Keratinocyte (primary cell): Measurements from ENCODE around the gene TMEM258. TPM values are rescaled to one million over a fixed set of nuclear protein-coding genes. Genes with fewer than 3 reads are reported as not detected.

Source experiments
- DNase-seq: peaks from one replicate; pipeline ENCODE4 v3.0.0-alpha.2; 2011; ENCODE audit warnings: low read depth, missing footprints, low spot score
- FAIRE-seq: peaks from 2 replicates; lab custom pipeline; 2011; peaks lifted over from hg19 to GRCh38; lab: Jason Lieb, UNC
- H2AFZ ChIP-seq: 2 replicates; pipeline ENCODE4 v1.6.0; 2012; ENCODE audit warnings: low read length, control low read depth, inconsistent platforms; ENCODE audit not compliant: control insufficient read depth
- H3K27ac ChIP-seq: 2 replicates; pipeline ENCODE4 v1.5.1; 2011; ENCODE audit warnings: low read length; ENCODE audit not compliant: control insufficient read depth, insufficient read depth
- H3K27me3 ChIP-seq: 3 replicates; pipeline ENCODE4 v1.6.0; 2011; ENCODE audit warnings: low read length; ENCODE audit not compliant: control insufficient read depth, insufficient read depth; ENCODE audit errors: extremely low read depth
- H3K36me3 ChIP-seq, 2 experiments: 2 replicates in 1 of 2; 3 replicates in 1 of 2; pipeline ENCODE4 v1.5.1; 2011; ENCODE audit warnings: low read length in 2 of 2, mild to moderate bottlenecking in 1 of 2; ENCODE audit not compliant: control insufficient read depth in 2 of 2, insufficient read depth in 2 of 2; ENCODE audit errors: extremely low read depth in 1 of 2
- H3K4me1 ChIP-seq: 3 replicates; pipeline ENCODE4 v1.5.1; 2011; ENCODE audit warnings: low read length; ENCODE audit not compliant: control insufficient read depth, insufficient read depth; ENCODE audit errors: extremely low read depth
- H3K4me2 ChIP-seq: 3 replicates; pipeline ENCODE4 v1.6.0; 2011; ENCODE audit warnings: low read depth, low read length; ENCODE audit not compliant: control insufficient read depth, insufficient read depth; ENCODE audit errors: extremely low read depth
- H3K4me3 ChIP-seq, 3 experiments: fragments of 200-600 bp in 1 of 3; sonication (generic) in 1 of 3; 2 replicates in 2 of 3; 3 replicates in 1 of 3; pipeline ENCODE4 v1.5.1; 2011 to 2016; ENCODE audit warnings: low read length in 3 of 3, mild to moderate bottlenecking in 3 of 3, control low read depth in 2 of 3, inconsistent platforms in 1 of 3, low read depth in 1 of 3, mixed read lengths in 1 of 3, mixed run types in 1 of 3, moderate library complexity in 1 of 3; ENCODE audit not compliant: control insufficient read depth in 2 of 3, insufficient read depth in 2 of 3; ENCODE audit errors: extremely low read depth in 1 of 3
- H3K79me2 ChIP-seq: 2 replicates; pipeline ENCODE4 v1.6.0; 2012; ENCODE audit warnings: low read length; ENCODE audit not compliant: control insufficient read depth, insufficient read depth
- H3K9ac ChIP-seq: 3 replicates; pipeline ENCODE4 v1.6.0; 2011; ENCODE audit warnings: low read length; ENCODE audit not compliant: control insufficient read depth, insufficient read depth; ENCODE audit errors: extremely low read depth
- H3K9me1 ChIP-seq: 3 replicates; pipeline ENCODE4 v1.6.0; 2011; ENCODE audit warnings: low read length; ENCODE audit not compliant: control insufficient read depth, insufficient read depth; ENCODE audit errors: extremely low read depth
- H3K9me3 ChIP-seq: 2 replicates; pipeline ENCODE4 v1.5.1; 2012; ENCODE audit warnings: low read depth, low read length; ENCODE audit not compliant: control insufficient read depth
- H4K20me1 ChIP-seq: 3 replicates; pipeline ENCODE4 v1.6.0; 2011; ENCODE audit warnings: low read length; ENCODE audit not compliant: control insufficient read depth, insufficient read depth; ENCODE audit errors: extremely low read depth
- EZH2 ChIP-seq: IDR thresholded peaks from one replicate; pipeline ENCODE4 v1.6.1; 2012; ENCODE audit warnings: inconsistent platforms, mild to moderate bottlenecking, low read length, moderate library complexity
- dilution Hi-C: fragments of 300-500 bp; cut with MboI; formaldehyde crosslinking; loops from one replicate; pipeline ENCODE4 v1.7.0; 2020; ENCODE audit warnings: low sequenced_read_pairs; ENCODE audit not compliant: extremely low pct_ligation_motif_present
- polyA plus RNA-seq, 5 experiments: library from polyadenylated mRNA; depleted of rRNA in 3 of 5; stranded (reverse) in 3 of 5; stranded (forward) in 1 of 5; unstranded in 1 of 5; fragments of >200 nt; gene quantifications; 1 replicate in 1 of 5; 2 replicates in 3 of 5; 3 replicates in 1 of 5; pipeline versions ENCODE4 v1.2.1 to v1.2.3, GENCODE V29; 2011 to 2012; ENCODE audit warnings: missing spikeins in 2 of 5, low read depth in 1 of 5, low replicate concordance in 1 of 5
- TF ChIP-seq, protein P1 (sequence below), 3 experiments: IDR thresholded peaks in 1 of 3; conservative IDR thresholded peaks in 1 of 3; optimal IDR thresholded peaks in 1 of 3; 2 replicates in 2 of 3; 3 replicates in 1 of 3; pipeline versions ENCODE3 to v1.5.1; 2011; ENCODE audit warnings: low read length in 3 of 3, mild to moderate bottlenecking in 3 of 3, moderate library complexity in 2 of 3, control low read depth in 1 of 3, inconsistent platforms in 1 of 3; ENCODE audit not compliant: insufficient read depth in 2 of 3; ENCODE audit errors: extremely low read depth in 1 of 3

The TMEM258 gene
- polyA plus RNA-seq, 1 donor (not counting 4 experiments of a cell fraction or from before 2014, with no cell fraction given) = 249 TPM

DNA sequence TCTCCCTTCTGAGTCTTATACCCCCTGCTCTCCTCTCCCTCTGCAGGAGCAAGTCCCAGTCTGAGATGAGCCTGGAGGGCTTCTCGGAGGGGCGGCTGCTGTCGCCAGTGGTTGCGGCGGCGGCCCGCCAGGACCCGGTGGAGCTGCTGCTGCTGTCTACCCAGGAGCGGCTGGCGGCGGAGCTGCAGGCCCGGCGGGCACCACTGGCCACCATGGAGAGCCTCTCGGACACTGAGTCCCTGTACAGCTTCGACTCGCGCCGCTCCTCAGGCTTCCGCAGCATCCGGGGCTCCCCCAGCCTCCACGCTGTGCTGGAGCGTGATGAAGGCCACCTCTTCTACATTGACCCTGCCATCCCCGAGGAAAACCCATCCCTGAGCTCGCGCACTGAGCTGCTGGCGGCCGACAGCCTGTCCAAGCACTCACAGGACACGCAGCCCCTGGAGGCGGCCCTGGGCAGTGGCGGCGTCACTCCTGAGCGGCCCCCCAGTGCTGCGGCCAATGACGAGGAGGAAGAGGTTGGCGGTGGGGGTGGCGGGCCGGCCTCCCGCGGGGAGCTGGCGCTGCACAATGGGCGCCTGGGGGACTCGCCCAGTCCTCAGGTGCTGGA lies 48.8 kb downstream of the TMEM258 start:
- no peaks in the 10 kb centered on the region for H3K4me1 ChIP-seq
- no peaks in the 10 kb centered on the region for H3K9me1 ChIP-seq
- no peak overlapping the region for H3K4me3 ChIP-seq
- no peaks in the 10 kb centered on the region for H4K20me1 ChIP-seq
- TF ChIP-seq, protein P1, sequence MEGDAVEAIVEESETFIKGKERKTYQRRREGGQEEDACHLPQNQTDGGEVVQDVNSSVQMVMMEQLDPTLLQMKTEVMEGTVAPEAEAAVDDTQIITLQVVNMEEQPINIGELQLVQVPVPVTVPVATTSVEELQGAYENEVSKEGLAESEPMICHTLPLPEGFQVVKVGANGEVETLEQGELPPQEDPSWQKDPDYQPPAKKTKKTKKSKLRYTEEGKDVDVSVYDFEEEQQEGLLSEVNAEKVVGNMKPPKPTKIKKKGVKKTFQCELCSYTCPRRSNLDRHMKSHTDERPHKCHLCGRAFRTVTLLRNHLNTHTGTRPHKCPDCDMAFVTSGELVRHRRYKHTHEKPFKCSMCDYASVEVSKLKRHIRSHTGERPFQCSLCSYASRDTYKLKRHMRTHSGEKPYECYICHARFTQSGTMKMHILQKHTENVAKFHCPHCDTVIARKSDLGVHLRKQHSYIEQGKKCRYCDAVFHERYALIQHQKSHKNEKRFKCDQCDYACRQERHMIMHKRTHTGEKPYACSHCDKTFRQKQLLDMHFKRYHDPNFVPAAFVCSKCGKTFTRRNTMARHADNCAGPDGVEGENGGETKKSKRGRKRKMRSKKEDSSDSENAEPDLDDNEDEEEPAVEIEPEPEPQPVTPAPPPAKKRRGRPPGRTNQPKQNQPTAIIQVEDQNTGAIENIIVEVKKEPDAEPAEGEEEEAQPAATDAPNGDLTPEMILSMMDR (optimal IDR thresholded peaks at IDR 0.05 in 1 of 3, IDR thresholded peaks at IDR 0.05 in 1 of 3, conservative IDR thresholded peaks at IDR 0.05 in 1 of 3; ENCODE audit: extremely low read depth in 1 of 3, insufficient read depth in 2 of 3, low read length in 3 of 3) = no peak
- no peak for TF ChIP-seq EZH2
- H3K36me3 ChIP-seq = no peaks in the 10 kb centered on the region
- peaks cover 7% of the 10 kb centered on the region for H3K27me3 ChIP-seq
- no peaks in the 10 kb centered on the region for H3K9me3 ChIP-seq
- no peaks in the 10 kb centered on the region for H3K79me2 ChIP-seq
- FAIRE-seq = no peak
- DNase-seq = no peak
- no peak overlapping the region for H3K9ac ChIP-seq
- no peak overlapping the region for H3K4me2 ChIP-seq
- H2AFZ ChIP-seq = no peak overlapping the region
- dilution Hi-C loops = no loop called here
- H3K27ac ChIP-seq = no peak overlapping the region

DNA sequence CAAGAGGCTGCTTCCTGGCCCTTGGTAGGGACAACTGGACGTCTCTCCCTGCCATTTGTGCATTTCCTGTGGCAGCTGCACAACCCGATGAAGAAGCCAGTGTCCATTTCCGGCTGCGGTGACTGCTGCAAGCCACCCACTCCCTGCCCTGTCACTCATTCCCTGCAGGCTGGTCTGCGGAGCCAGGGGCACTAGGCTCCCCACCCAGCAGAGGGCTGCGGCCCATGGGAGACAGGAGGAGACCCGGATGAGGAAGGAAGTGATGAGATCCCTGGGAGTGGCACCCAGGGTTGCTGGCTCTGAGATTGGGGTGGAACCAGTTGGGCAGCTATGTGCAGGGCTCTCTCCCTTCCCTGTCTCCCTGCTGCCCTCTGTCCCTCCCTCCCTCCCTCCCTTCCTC lies 50.0 kb downstream of the TMEM258 start:
- Histone ChIP-seq H3K79me2 (no peaks in the 10 kb centered on the region), H3K4me3 (no peak overlapping the region), H3K4me2 (no peak overlapping the region), H3K9me1 (no peaks in the 10 kb centered on the region), H3K4me1 (no peaks in the 10 kb centered on the region), H2AFZ (no peak overlapping the region), H3K9me3 (no peaks in the 10 kb centered on the region), H3K27me3 (no peaks in the 10 kb centered on the region), H4K20me1 (no peaks in the 10 kb centered on the region), H3K9ac (no peak overlapping the region), H3K36me3 (no peaks in the 10 kb centered on the region), H3K27ac (no peak overlapping the region)
- dilution Hi-C loops = no loop called here
- DNase-seq (no peak), FAIRE-seq (no peak)
- TF ChIP-seq EZH2 = no peak
- TF ChIP-seq, protein P1 (optimal IDR thresholded peaks at IDR 0.05 in 1 of 3, IDR thresholded peaks at IDR 0.05 in 1 of 3, conservative IDR thresholded peaks at IDR 0.05 in 1 of 3; ENCODE audit: extremely low read depth in 1 of 3, insufficient read depth in 2 of 3, low read length in 3 of 3) = no peak
